Tibial artery (tissue), 4 donors: ENCODE data around the gene MS4A4A.

Source experiments
- DNase-seq, 2 donors: peaks; one replicate each; pipeline ENCODE4 v3.0.0-alpha.2; 2019
- H3K27ac ChIP-seq, 2 donors: fragments of 200-600 bp; sonication (generic) in 1 of 2; 1 replicate in 1 of 2; 2 replicates in 1 of 2; pipeline ENCODE4 v1.5.1; 2018 to 2019; ENCODE audit warnings: mild to moderate bottlenecking in 1 of 2
- H3K27me3 ChIP-seq, 2 donors: fragments of 200-600 bp; sonication (generic) in 1 of 2; one replicate each; pipeline versions ENCODE4 v1.5.1 to v1.6.0; 2016 to 2019
- H3K36me3 ChIP-seq, 3 donors: fragments of 200-600 bp; sonication (generic) in 2 of 3; one replicate each; pipeline ENCODE4 v1.5.1; 2016 to 2019; ENCODE audit warnings: mild to moderate bottlenecking in 2 of 3
- H3K4me1 ChIP-seq, 4 donors: fragments of 200-600 bp; sonication (generic) in 2 of 4; 1 replicate in 3 of 4; 2 replicates in 1 of 4; pipeline ENCODE4 v1.5.1; 2016 to 2019
- H3K4me3 ChIP-seq, 2 donors: fragments of 200-600 bp; sonication (generic) in 1 of 2; 1 replicate in 1 of 2; 2 replicates in 1 of 2; pipeline ENCODE4 v1.5.1; 2018 to 2019; ENCODE audit warnings: mild to moderate bottlenecking in 2 of 2
- H3K9me3 ChIP-seq, 3 donors: fragments of 200-600 bp; sonication (generic) in 1 of 3; one replicate each; pipeline ENCODE4 v1.5.1; 2016 to 2019
- CTCF ChIP-seq, 2 experiments: fragments of 200-600 bp in 1 of 2; fragments of 450-650 bp in 1 of 2; IDR thresholded peaks; one replicate each; pipeline ENCODE4 v1.5.1; 2017 to 2019; ENCODE audit warnings: antibody characterized with exemption in 2 of 2, mild to moderate bottlenecking in 1 of 2, moderate library complexity in 1 of 2
- intact Hi-C: fragments of 100-400 bp; cut with DNase I; formaldehyde crosslinking; loops from one replicate; pipeline ENCODE4 v1.15.0; 2023; ENCODE audit warnings: low total_unique reads

MS4A4A gene

GRCh38 chr11:60251485-60252212, 28.8 kb upstream of the MS4A4A start:
- TF ChIP-seq CTCF (IDR thresholded peaks at IDR 0.05), result peak; percentile 25 to 26
- intact Hi-C loops, result no loop called here
- no peaks in the 10 kb centered on the region for H3K9me3 ChIP-seq
- no peaks in the 10 kb centered on the region for H3K4me1 ChIP-seq
- no peak overlapping the region for H3K27ac ChIP-seq
- no peaks in the 10 kb centered on the region for H3K36me3 ChIP-seq
- no peak overlapping the region for H3K4me3 ChIP-seq
- no peaks in the 10 kb centered on the region for H3K27me3 ChIP-seq
- DNase-seq, result no peak

- H3K36me3 ChIP-seq, result no peaks in the 10 kb centered on the region
- H3K4me3 ChIP-seq, result no peak overlapping the region
- no peaks in the 10 kb centered on the region for H3K27me3 ChIP-seq
- H3K9me3 ChIP-seq, result no peaks in the 10 kb centered on the region
- no peak for DNase-seq
- H3K27ac ChIP-seq, result no peak overlapping the region
- H3K4me1 ChIP-seq, result no peaks in the 10 kb centered on the region
- no peak for TF ChIP-seq CTCF (IDR thresholded peaks at IDR 0.05)
- intact Hi-C loops, result no loop called here
Observed at GRCh38 chr11:60252213-60253108, 28.0 kb upstream of the MS4A4A start.

- Histone ChIP-seq H3K4me1 (no peaks in the 10 kb centered on the region), H3K9me3 (no peaks in the 10 kb centered on the region), H3K27me3 (no peaks in the 10 kb centered on the region), H3K36me3 (no peaks in the 10 kb centered on the region), H3K27ac (no peak overlapping the region), H3K4me3 (no peak overlapping the region)
- intact Hi-C loops, result no loop called here
- no peak for DNase-seq
- no peak for TF ChIP-seq CTCF (IDR thresholded peaks at IDR 0.05)
Observed at GRCh38 chr11:60257956-60258722, 22.3 kb upstream of the MS4A4A start.

GRCh38 chr11:60261014-60261413, 19.5 kb upstream of the MS4A4A start:
- no peaks in the 10 kb centered on the region for H3K9me3 ChIP-seq
- H3K27ac ChIP-seq, result no peak overlapping the region
- no peak for DNase-seq
- no peak overlapping the region for H3K4me3 ChIP-seq
- H3K27me3 ChIP-seq, result no peaks in the 10 kb centered on the region
- H3K4me1 ChIP-seq, result no peaks in the 10 kb centered on the region
- TF ChIP-seq CTCF (IDR thresholded peaks at IDR 0.05), result no peak
- intact Hi-C loops, result no loop called here
- no peaks in the 10 kb centered on the region for H3K36me3 ChIP-seq

- intact Hi-C loops, result no loop called here
- no peak for DNase-seq
- Histone ChIP-seq H3K4me1 (no peaks in the 10 kb centered on the region), H3K27me3 (no peaks in the 10 kb centered on the region), H3K27ac (no peak overlapping the region), H3K36me3 (no peaks in the 10 kb centered on the region), H3K4me3 (no peak overlapping the region), H3K9me3 (no peaks in the 10 kb centered on the region)
- TF ChIP-seq CTCF (IDR thresholded peaks at IDR 0.05), result no peak
Observed at GRCh38 chr11:60263402-60263801, 17.1 kb upstream of the MS4A4A start.
